ENCODE results near the gene LIMS2. TPM values are rescaled to one million over a fixed set of nuclear protein-coding genes. Genes with fewer than 3 reads are reported as not detected.

The LIMS2 gene
- total and polyA plus RNA-seq, 2 of the 8 experiments (the other 6 are each of a cell fraction or from before 2014, with no cell fraction given), result 3.3 to 4.8 TPM

- CTCF ChIA-PET (ENCODE audit: partially characterized antibody), result interaction anchor here (0.6 to 8.1 kb wide), 5 partner anchors 16 to 43 kb away, joined by 3 to 54 read pairs (median 3); no protein-coding TSS in a partner anchor
- Histone ChIP-seq H3K27ac (ENCODE audit: low read depth, low read length) (no peak overlapping the region), H2BK12ac (ENCODE audit: low read depth, low read length) (no peak overlapping the region), H3K9ac (replicated peaks in 1 of 4; ENCODE audit: extremely low read depth in 1 of 4, low read depth in 3 of 4, low read length in 3 of 4) (no peak overlapping the region), H3K23ac (ENCODE audit: insufficient read length) (no peak overlapping the region), H3K14ac (ENCODE audit: insufficient read length) (no peak overlapping the region), H3K18ac (ENCODE audit: extremely low read depth, low read length) (no peak overlapping the region), H2AFZ (ENCODE audit: low read length) (no peak overlapping the region), H3K4ac (replicated peaks; ENCODE audit: insufficient read length, low read depth, low read length) (no peak overlapping the region), H4K91ac (replicated peaks; ENCODE audit: insufficient read length, low read length) (no peak overlapping the region), H3K79me2 (ENCODE audit: control insufficient read depth in 1 of 2, insufficient read depth in 2 of 2, low read length in 2 of 2) (no peaks in the 10 kb centered on the region), H2BK120ac (replicated peaks; ENCODE audit: low read depth, low read length) (no peak overlapping the region), H3K23me2 (ENCODE audit: low read depth, low read length) (no peaks in the 10 kb centered on the region), H3K36me3 (ENCODE audit: control insufficient read depth in 2 of 4, insufficient read depth in 4 of 4, low read length in 3 of 4) (no peaks in the 10 kb centered on the region), H4K20me1 (replicated peaks in 1 of 2; ENCODE audit: control insufficient read depth in 1 of 2, insufficient read depth in 2 of 2, low read length in 2 of 2) (no peaks in the 10 kb centered on the region), H4K8ac (ENCODE audit: extremely low read depth, insufficient read depth, low read length) (no peak overlapping the region), H2BK5ac (ENCODE audit: low read depth, low read length) (no peak overlapping the region), H2BK20ac (ENCODE audit: low read length) (no peak overlapping the region), H3K27me3 (replicated peaks in 1 of 4; ENCODE audit: control insufficient read depth in 3 of 4, extremely low read depth in 1 of 4, insufficient read depth in 3 of 4, low read length in 3 of 4) (no peaks in the 10 kb centered on the region), H3K56ac (replicated peaks; ENCODE audit: insufficient read length, low read depth, low read length) (no peak overlapping the region), H3K79me1 (ENCODE audit: low read depth, low read length) (no peaks in the 10 kb centered on the region), H3K9me3 (ENCODE audit: insufficient read depth in 2 of 2, low read depth in 1 of 2, low read length in 1 of 2) (no peaks in the 10 kb centered on the region; a peak in 2 of 4 replicates), H3K4me1 (replicated peaks in 1 of 4; ENCODE audit: control insufficient read depth in 3 of 4, insufficient read depth in 4 of 4, low read length in 3 of 4) (no peaks in the 10 kb centered on the region; a peak in 1 of 7 replicates), H3K4me3 (ENCODE audit: extremely low read depth in 1 of 4, insufficient read depth in 2 of 4, low read depth in 3 of 4, low read length in 4 of 4) (no peak overlapping the region), H4K5ac (ENCODE audit: insufficient read length, low read depth, low read length) (no peak overlapping the region), H3K4me2 (ENCODE audit: insufficient read depth in 1 of 2, low read depth in 2 of 2, low read length in 2 of 2) (no peak overlapping the region), H2AK5ac (ENCODE audit: low read depth, low read length) (no peak overlapping the region), H2BK15ac (ENCODE audit: low read length) (no peak overlapping the region)
- TF ChIP-seq FOSL1 (IDR thresholded peaks at IDR 0.05; ENCODE audit: insufficient read depth, low read depth, low read length) (no peak), SP1 (IDR thresholded peaks at IDR 0.05; ENCODE audit: low read depth, low read length) (no peak), RFX5 (IDR thresholded peaks at IDR 0.05; ENCODE audit: borderline replicate concordance, low read depth, low read length) (no peak), POLR2A (IDR thresholded peaks at IDR 0.05; ENCODE audit: control extremely low read depth in 1 of 2, low read depth in 2 of 2, low read length in 2 of 2) (no peak), KDM1A (IDR thresholded peaks at IDR 0.05; ENCODE audit: borderline replicate concordance, low read length) (no peak), BCL11A (IDR thresholded peaks at IDR 0.05; ENCODE audit: low read depth in 2 of 2, low read length in 2 of 2) (no peak)
- TF ChIP-seq, protein P1, sequence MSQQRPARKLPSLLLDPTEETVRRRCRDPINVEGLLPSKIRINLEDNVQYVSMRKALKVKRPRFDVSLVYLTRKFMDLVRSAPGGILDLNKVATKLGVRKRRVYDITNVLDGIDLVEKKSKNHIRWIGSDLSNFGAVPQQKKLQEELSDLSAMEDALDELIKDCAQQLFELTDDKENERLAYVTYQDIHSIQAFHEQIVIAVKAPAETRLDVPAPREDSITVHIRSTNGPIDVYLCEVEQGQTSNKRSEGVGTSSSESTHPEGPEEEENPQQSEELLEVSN (IDR thresholded peaks at IDR 0.05), result no peak
- POLR2A ChIA-PET (ENCODE audit: partially characterized antibody), result no interaction called here
- FAIRE-seq, result no peak
- DNase-seq (ENCODE audit: low read depth in 1 of 2, low spot score in 2 of 2), result no peak
- 95% methylated on average over 9 of the region's 9 CpGs; no CpG with 5 or more reads in 1 of the 2 experiments for WGBS, 2 experiments (ENCODE audit: extremely low coverage in 1 of 2, insufficient coverage in 1 of 2, insufficient read length in 1 of 2, insufficient replicate concordance in 2 of 2, low coverage in 1 of 2, low lambda C conversion rate in 2 of 2, missing lambda C conversion rate in 1 of 2)
Measured at GRCh38 chr2:127607399-127607908, 67.9 kb downstream of the LIMS2 start.
